CD4-positive, alpha-beta T cell treated with Interleukin-17A for 1 hour (primary cell): ENCODE results near the gene ADAM10.
"Not testable (repeated sequence)": the region's sequence is repeated elsewhere in the genome, so short reads cannot be mapped to it uniquely, and the experiment has no call there.

Source experiments
- DNase-seq: peaks from one replicate; pipeline ENCODE4 v3.0.0-alpha.2; 2020

ADAM10 gene

DNA sequence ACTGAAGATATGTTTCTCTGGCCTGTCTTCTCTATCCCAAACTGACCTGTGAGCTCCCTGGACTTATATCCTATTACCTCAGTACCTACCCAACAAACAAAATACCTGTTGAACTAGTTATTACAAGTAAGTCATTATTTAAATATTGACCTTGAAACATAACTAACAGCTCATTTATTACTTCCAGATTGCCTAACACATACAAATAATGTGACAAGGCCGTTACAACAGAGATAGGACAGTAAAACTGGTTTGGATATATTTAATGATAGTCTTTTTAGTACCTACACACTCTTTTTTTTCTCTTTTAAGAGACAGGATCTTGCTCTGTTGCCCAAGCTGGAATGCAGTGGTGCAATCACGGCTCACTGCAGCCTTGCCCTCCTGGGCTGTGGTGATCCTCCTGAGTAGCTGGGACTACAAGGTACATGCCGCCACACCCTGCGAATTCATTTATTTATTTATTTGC is 145.0 kb downstream of the ADAM10 start:
- no peak for DNase-seq

DNA sequence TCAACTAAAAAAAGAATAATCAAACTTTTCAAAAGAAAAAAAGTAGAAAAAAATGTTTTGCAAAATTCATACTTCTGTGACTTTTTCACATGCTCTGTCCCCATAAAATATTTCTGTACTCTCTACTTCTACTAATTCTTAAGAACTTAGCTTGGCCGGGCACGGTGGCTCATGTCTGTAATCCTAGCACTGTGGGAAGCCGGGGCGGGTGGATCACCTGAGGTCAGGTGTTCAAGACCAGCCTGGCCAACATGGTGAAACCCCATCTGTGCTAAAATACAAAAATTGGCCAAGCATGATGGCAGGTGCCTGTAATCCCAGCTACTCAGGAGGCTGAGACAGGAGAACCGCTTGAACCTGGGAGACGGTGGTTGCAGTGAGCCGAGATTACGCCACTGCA is 145.6 kb downstream of the ADAM10 start:
- not testable (repeated sequence) for DNase-seq

DNA sequence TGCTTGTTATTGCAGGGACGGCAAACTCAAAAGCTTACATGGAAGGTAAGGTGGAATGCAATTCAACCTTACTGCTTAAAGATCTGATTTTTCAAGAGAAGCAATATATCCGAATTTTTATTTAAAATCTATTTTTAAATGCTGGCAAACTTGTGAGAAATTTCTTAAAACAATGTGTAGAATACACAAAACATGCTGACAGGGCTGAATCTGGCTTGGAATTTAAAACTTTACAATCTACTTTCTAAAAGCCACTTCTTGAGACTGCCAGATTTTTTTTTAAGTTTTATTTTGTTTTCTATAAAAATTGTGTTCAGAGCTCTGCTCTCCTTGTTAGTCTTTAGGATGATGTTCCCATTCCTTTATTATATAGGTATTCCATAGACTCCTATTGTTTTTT is 146.7 kb downstream of the ADAM10 start:
- DNase-seq, result no peak

- DNase-seq, result no peak
Observed at GRCh38 chr15:58598829-58599210, 150.7 kb downstream of the ADAM10 start.

DNA sequence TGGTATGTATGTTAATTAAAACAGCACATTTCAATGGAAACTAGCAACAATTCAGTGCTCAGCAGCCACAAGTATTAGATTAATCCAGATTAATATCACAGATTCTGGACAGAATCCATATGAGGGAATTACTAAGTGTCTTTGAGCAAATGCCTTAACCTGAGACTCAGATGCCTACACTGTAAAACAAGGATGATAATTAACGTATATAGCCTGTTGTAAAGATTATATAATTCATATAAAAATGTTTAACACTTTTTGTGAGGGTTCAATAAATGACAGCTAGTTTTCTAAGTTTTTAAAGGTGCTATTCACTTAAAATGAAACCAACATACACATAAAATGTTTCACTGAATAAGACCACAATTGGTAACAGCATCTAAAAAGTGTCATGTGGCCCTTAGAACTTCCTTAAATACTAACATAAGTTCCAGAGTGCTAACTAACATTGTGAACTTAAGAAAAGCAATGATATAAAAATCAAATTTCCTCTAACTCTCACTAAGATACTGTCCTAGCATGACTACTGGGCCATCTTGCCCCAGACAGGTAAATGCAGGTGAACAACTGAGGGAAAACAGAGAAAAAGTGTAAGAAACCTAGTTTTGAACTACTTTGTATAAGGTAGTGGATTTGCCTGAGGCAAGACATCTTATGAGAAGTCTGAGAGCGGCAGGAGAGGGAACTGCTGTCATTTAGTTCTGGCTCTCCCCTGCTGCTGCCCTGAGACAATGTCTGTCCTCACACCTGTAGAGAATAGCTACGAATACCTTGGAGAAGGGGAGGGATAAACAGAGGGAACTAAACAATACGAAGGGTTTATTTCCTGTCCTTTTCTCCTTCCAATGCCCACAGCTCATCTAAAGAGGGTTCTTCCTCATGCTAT is 151.3 kb downstream of the ADAM10 start:
- DNase-seq, result no peak

DNA sequence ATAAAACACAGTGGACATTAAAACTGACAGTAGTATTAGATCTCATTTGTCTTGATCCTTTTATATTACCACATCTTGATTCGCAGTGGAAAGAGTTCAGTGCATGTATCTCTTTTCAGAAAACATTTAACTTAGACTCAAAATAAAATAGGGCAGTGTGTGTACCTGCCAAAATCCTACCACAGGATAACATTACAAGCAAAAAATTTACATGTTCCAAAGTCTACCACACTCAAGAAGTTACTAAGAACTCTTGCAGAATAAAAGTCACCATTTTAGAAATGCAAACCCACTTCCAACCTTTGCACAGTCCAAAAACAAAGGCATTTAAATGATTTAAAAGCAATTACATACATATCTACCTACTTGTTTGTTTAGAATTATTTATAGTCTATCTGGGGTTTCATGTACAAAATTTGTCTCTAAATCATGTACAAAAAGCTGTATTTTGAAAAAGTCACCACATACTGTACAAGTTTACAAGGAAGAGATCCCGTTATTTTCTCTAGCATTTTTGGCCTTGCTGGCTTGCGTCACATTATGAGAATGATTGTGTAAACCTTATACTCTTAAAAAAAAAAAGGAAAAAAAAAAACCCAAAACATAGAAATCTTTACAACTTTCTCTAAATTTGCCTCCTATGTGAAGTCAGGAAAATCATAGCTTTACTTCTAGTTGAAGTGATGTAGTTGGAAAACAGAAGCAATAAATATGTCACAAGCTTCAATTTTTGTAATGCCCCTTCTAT is 153.8 kb downstream of the ADAM10 start:
- DNase-seq, result no peak

DNA sequence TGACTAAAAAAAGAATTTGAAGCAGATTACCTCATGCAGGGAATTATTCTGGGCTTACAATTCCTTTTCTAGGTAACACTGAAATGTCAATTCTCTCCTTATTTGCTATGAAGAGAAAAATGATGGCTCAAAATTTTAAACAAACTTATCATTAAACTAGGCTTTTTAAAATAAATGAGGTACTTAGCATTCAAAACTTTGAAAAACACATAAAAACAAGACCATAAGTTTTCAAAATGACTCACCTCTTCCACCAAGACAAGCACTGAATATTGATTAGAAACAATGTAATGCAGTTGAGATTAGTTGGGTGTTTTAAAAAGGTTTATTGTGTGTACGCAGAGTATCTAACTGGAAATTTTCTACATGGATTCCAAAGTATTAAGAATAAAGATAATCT is 154.6 kb downstream of the ADAM10 start:
- DNase-seq, result no peak

DNA sequence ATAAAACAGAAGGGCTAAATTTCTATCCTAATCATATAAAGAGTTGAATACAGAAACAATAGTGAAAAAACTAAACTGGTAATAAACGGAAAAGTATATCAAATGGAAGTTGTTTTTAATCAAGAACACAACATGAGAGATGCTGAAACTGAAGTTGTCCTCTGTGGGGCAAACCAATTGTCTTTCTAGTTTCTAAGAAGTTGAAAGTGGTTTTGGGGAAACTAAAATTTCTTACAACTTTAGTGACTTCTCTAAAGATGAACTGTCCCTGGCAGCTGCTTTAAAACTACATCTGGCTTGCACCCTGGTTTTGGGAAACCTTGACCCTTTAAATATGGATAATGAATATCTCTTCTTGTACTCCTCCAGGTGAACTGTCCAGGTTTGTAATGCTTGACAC is 155.6 kb downstream of the ADAM10 start:
- no peak for DNase-seq

- no peak for DNase-seq
Observed at GRCh38 chr15:58590926-58591325, 158.6 kb downstream of the ADAM10 start.

- DNase-seq, result no peak
Observed at GRCh38 chr15:58590236-58590635, 159.3 kb downstream of the ADAM10 start.

DNA sequence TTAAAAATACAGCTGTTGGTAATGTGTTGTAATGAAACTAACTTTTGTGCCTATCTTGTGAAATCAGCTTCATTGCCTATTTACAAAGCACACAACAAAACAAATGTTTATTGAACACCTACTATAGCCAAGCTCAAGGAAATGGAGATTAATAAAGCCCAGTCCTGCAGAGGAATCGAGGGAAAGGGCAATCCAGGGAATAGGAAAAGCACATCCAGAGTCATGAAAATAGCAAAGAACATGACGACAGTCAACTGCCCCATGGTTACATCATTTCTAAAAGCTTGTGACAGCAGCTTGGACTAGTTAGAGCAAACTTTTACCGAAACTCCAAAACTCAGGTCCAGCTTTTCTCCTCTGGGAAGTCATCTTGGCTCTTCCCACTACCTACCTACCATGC is 160.5 kb downstream of the ADAM10 start:
- no peak for DNase-seq

DNA sequence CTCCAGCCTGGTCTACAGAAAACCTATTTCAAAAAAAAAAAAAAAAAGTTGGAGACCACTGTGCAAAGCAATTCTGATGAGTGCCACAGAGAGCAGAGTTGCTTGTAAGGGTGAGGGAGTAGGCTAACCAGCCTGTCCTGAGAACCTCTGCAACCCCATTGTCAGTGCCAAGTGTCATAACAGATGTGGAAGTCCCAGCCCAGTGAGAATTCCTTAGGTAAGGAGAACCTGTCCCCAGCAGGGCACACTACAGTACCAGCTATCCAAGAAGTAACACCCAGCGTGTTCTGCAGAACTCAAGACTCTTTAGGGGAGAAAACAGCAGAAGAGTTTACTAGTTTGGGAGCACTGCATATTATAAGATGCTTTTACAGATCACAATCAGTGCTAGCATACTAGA is 161.4 kb downstream of the ADAM10 start:
- DNase-seq, result no peak

DNA sequence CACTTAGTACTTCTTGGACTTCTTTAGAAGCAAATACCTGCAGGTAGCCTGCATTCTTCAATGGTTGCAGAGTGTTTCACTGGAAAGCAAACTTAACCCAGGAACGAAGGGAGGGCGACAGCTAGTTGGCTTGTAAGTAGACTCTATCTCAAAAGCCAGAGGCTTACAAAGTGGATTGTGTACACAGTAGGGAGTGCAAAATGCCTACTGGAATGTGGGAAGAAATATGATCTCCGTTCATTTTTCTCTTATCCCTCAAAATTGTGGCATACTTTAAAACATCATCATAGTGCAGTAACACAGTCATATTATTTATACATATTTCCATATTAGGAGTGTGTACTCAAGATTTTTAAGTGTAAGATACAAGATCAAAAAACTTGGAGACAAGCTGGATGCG is 162.0 kb downstream of the ADAM10 start:
- DNase-seq, result no peak

DNA sequence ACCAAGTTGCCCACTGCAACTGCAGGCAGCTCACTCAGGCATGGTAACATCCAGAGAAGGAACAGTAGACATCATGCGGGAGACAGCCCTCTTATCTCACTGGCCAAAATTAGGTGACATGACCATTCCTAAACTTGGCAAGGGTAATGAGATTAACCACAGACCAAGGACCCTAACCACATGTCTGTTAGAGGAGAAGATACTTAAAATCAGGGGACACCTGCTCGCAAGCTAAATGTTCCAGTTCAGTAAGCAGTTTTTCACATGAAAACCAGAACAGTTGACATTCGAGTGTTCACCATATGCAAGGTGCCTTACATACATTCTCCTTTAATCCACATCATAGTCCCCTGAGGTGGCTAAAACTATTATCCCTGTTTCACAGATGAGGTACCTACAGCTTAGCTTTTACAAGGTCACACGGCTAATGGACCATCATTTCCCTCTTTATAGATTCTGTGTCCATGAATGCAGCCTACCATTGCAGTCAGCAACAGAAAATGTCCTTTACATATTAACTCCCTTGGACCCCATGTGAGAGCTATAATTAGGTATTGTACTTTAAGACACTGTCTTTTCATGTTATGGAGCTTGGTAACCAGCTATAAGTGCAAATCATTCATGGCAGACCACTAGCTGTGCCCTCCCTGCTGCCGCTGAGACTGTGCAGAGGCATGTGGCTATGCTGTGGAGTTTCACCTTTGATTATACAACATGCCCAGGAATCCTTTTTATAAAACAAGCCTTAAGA is 163.6 kb downstream of the ADAM10 start:
- DNase-seq, result no peak

DNA sequence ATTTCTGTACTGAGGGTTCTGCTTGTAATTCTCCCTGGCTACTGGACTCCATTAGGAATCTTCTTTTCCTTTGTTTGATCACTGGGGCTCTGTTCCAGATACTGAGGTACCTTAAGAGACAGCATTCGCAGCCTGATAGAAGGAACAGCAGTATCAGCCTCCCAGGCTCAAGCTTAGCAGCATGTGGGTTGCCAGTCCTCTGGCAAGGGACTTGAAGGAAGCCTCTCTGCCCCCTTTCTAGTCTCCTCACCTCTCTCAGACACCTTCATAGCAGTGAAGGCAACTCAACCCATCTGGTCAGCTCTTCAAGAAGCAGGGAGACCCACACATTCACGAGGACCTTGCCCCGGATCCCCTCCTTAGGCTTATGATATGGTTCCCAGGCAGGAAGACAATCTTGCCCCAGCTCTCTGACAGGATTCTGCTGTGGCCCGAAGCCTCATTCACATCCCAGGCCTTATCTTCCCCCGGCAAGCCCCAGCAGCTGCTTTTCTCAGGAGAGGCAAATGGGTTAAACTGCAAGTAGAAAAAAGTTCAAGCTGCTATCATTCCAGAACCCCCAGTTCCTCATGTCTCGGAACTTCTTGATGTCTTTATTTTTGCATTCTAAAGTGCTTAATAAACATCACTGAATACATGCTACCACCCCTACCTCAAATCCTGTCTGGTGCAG is 164.6 kb downstream of the ADAM10 start:
- no peak for DNase-seq

DNA sequence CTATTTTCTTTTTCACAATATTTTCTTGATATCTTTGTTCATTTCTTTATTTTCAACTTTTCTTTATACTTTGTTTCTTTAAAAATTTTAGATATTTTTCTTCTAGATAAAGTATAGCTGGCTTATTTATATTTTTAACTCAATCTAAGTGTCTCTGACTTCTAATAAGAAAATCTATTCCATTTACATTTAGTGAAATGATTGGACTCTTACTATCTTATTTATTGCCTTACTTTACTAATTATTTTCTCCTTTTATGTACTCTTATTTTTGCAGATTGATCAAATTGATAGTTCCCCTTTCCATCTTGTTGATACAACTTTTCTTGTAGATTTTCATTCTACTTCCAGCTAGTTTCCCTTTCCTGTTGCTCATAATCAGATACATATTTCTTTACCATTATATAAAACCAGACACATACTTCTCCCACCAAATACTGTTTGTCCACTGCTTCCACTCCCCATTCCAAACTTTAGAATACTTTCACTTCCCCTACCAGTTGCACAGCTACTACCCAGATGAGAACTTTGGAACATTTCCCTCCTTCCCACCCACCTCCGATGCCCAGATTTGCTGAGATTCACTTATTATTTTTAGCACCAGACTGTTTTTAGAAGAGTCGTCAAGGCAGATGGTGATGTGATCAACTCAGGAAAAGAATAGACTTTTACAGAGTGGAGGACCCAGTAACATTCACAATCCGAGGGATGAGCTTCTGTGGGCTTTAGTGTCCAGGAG is 166.2 kb downstream of the ADAM10 start:
- DNase-seq, result no peak

DNA sequence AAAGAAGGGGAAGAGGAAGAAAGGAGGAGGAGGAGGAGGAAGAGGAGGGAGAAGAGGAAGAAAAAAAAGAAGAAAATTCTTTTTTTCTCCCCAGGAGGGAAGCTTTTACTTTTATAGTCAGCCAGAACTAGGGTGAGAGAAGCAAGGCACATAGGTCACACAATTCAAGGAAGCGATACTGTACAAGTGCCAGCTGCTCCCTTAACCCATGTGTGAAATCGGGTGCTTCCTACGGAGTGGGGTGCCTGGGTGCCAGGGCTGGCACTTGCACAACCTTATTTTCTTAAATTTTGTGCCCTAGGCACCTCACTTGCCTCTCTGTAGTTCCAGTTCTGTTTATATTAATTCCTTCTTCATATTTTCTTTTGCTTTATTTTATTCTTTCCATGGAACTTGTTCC is 167.3 kb downstream of the ADAM10 start:
- no peak for DNase-seq

DNA sequence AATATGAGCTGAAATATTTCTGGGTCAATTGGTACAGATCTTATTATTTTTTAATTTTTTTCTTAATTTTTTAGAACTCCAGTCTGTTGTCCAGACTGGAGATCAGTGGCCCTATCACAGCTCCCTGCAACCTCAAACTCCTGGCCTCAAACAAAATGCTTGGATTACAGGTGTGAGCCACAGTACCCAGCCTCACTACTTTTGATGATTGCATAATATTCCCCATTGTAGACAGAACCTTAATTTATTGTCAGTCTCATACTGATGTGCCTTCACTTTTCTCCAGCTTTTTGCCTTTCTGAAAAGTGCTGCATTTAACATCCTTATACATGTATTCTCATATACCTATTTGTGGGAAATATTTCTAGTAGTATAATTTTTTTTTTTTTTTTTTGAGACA is 172.8 kb downstream of the ADAM10 start:
- no peak for DNase-seq

- no peak for DNase-seq
Observed at GRCh38 chr15:58575045-58575786, 174.3 kb downstream of the ADAM10 start.

GRCh38 chr15:58574631-58575030 is 174.9 kb downstream of the ADAM10 start:
- no peak for DNase-seq

DNA sequence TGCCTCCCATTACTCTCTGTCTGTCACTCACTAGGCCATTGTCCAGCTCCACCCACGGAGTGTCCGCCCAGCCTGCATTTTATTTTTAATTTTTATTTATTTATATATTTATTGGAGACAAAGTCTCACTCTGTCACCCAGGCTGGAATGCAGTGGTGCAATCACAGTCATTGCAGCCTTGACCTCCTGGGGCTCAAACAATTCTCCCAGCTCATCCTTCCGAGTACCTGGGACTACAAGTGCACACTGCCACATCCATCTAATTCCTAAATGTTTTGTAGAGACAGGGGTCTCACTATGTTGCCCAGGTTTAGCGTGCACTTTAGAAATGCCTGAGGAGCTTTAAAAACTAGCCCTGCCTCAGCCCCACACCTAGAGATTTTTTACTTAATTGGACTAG is 176.2 kb downstream of the ADAM10 start:
- no peak for DNase-seq
